Right lobe of liver (tissue), 4 donors: ENCODE results near the gene SYDE1.

Experiments used
- POLR2A ChIP-seq: fragments of 450-650 bp; IDR thresholded peaks from one replicate; pipeline ENCODE4 v1.6.1; 2017; ENCODE audit warnings: antibody characterized with exemption, mild to moderate bottlenecking
- TF ChIP-seq, protein P1 (sequence below), 4 donors: fragments of 200-600 bp in 3 of 4; fragments of 450-650 bp in 1 of 4; IDR thresholded peaks; one replicate each; pipeline versions ENCODE4 v1.5.1 to v1.8.0; 2016 to 2022; ENCODE audit warnings: antibody characterized with exemption in 4 of 4, mild to moderate bottlenecking in 2 of 4
- donor health status: DM: no; HTN: no; CAD: no.
- donor health status: DM: no; HTN: no; CAD: no.
- donor health status: DM: no; HTN: yes; CAD: no.

DNA sequence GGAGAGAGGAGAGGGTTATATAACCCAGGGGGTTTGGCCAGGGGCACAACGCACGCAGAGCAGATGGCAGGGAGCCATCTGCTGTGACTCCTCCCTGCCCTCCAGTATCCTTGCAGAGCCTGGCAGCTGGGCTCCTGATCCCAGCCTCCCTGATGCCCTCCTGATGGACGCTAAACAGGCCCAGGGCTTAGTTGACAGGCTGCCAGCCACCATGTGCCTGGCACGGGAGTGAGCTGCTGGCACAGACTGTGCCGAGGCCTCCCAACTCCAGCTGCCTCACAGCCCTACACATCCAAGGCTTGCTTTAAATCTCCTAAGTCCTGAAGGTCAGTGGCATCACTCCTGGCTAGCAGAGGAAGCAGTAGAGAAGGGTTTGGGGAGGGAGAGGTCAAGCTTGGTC is 16.7 kb downstream of the SYDE1 start:
- TF ChIP-seq, protein P1, sequence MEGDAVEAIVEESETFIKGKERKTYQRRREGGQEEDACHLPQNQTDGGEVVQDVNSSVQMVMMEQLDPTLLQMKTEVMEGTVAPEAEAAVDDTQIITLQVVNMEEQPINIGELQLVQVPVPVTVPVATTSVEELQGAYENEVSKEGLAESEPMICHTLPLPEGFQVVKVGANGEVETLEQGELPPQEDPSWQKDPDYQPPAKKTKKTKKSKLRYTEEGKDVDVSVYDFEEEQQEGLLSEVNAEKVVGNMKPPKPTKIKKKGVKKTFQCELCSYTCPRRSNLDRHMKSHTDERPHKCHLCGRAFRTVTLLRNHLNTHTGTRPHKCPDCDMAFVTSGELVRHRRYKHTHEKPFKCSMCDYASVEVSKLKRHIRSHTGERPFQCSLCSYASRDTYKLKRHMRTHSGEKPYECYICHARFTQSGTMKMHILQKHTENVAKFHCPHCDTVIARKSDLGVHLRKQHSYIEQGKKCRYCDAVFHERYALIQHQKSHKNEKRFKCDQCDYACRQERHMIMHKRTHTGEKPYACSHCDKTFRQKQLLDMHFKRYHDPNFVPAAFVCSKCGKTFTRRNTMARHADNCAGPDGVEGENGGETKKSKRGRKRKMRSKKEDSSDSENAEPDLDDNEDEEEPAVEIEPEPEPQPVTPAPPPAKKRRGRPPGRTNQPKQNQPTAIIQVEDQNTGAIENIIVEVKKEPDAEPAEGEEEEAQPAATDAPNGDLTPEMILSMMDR (IDR thresholded peaks at IDR 0.05) = no peak
- TF ChIP-seq POLR2A = no peak
